Loucy (cell line): ENCODE results near the gene C1QTNF1.

ENCODE experiments used
- EZH2phosphoT487 ChIP-seq: fragments of 200-600 bp; IDR thresholded peaks from 2 replicates; pipeline ENCODE4 v1.6.1; 2018; ENCODE audit warnings: antibody characterized with exemption, mild to moderate bottlenecking, moderate library complexity, borderline replicate concordance
- TF ChIP-seq, protein P1 (sequence below): fragments of 200-600 bp; sonication (generic); conservative IDR thresholded peaks from 2 replicates; pipeline ENCODE4 v1.5.1; 2014; ENCODE audit warnings: mild to moderate bottlenecking, antibody characterized with exemption, low read length

DNA sequence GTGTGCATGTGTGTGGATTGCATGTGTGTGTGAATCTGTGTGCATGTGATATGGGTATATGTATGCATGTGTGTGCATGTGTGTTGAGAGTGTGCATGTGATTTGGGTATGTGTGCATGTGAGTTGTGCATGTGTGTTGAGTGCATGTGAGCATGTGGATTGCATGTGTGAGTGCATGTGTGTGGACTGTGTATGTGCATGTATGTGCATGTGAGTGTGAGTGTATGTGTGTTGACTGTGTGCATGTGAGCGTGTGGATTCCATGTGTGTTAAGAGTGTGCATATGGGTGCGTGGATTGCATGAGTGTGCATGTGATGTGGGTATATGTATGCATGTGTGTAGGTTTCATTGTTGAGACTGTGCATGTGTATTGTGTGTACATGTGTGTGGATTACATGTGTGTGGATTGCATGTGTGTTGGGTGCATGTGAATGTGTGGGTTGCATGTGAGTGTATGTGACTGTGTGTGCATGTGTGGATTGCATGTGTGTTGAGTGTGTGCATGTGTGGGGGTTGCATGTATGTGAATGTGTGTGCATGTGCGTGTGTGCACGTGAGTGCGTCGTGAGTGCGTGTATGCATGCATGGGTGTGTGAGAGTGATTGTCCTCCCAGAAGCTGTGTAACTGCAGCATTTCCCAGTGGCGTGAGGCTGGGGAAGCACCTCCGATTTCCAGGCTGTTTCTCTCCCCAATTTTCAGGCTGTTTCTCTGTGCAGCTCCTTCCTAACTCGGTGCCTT lies 19.4 kb downstream of the C1QTNF1 start:
- TF ChIP-seq, protein P1, sequence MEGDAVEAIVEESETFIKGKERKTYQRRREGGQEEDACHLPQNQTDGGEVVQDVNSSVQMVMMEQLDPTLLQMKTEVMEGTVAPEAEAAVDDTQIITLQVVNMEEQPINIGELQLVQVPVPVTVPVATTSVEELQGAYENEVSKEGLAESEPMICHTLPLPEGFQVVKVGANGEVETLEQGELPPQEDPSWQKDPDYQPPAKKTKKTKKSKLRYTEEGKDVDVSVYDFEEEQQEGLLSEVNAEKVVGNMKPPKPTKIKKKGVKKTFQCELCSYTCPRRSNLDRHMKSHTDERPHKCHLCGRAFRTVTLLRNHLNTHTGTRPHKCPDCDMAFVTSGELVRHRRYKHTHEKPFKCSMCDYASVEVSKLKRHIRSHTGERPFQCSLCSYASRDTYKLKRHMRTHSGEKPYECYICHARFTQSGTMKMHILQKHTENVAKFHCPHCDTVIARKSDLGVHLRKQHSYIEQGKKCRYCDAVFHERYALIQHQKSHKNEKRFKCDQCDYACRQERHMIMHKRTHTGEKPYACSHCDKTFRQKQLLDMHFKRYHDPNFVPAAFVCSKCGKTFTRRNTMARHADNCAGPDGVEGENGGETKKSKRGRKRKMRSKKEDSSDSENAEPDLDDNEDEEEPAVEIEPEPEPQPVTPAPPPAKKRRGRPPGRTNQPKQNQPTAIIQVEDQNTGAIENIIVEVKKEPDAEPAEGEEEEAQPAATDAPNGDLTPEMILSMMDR = no peak
- TF ChIP-seq EZH2phosphoT487 = no peak
